ENCODE results near the gene ABR. TPM values are rescaled to one million over a fixed set of nuclear protein-coding genes. Genes with fewer than 3 reads are reported as not detected.
A peak's percentile ranks its signal among the peaks of the same experiment; 100 is the strongest.

The ABR gene
- total RNA-seq, 1 donor from 2014 or later, result 110 TPM

DNA sequence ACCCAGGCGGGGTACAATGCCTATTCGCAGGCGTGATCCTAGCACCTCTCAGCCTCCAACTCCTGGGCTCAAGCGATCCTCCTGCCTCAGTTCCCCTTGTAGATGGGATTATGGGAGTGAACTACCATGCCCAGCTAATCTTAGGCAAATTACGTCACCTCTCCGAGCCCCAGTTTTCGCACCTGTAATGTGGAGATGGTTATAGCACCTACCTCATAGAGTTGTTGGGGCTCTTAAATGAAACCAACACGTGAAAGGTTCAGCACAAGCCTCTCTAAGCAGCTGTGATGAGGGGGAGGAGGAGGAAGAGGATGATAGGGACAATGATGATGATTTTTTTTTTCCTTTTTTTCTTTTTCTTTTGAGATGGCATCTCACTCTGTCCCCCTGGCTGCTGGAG lies 59.9 kb downstream of the ABR start:
- Mint-ChIP-seq H3K4me1 (ENCODE audit: unreplicated experiment) (peaks cover 27% of the 10 kb centered on the region), H3K4me3 (ENCODE audit: unreplicated experiment) (no peak overlapping the region), H3K27ac (ENCODE audit: unreplicated experiment) (no peak overlapping the region), H3K27me3 (ENCODE audit: unreplicated experiment) (no peaks in the 10 kb centered on the region), H3K36me3 (ENCODE audit: unreplicated experiment) (peaks cover 6% of the 10 kb centered on the region), H3K9me3 (ENCODE audit: unreplicated experiment) (no peaks in the 10 kb centered on the region)
- no peak for DNase-seq (ENCODE audit: extremely low spot score, unreplicated experiment)
- TF ChIP-seq, protein P1, sequence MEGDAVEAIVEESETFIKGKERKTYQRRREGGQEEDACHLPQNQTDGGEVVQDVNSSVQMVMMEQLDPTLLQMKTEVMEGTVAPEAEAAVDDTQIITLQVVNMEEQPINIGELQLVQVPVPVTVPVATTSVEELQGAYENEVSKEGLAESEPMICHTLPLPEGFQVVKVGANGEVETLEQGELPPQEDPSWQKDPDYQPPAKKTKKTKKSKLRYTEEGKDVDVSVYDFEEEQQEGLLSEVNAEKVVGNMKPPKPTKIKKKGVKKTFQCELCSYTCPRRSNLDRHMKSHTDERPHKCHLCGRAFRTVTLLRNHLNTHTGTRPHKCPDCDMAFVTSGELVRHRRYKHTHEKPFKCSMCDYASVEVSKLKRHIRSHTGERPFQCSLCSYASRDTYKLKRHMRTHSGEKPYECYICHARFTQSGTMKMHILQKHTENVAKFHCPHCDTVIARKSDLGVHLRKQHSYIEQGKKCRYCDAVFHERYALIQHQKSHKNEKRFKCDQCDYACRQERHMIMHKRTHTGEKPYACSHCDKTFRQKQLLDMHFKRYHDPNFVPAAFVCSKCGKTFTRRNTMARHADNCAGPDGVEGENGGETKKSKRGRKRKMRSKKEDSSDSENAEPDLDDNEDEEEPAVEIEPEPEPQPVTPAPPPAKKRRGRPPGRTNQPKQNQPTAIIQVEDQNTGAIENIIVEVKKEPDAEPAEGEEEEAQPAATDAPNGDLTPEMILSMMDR (IDR thresholded peaks at IDR 0.05), result no peak

DNA sequence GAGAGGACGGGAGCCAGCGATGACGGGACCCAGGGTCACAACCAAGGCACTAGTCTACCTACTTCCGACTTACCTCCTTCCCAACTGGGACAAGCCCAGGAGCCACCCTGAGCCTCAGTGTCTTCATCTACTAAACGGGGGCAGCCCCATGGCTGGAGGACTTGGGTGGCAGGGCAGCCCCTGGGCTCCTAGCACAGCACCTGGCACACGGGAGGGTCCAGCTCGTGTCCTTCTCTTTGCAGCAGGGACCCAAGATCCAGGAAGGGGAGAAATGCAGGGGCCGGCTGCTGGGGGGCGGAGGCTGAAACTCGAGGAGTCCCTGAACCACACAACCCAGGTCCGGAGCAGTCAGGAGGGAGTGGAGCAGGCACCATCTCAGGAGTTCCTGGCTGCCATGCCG lies 63.2 kb downstream of the ABR start:
- DNase-seq (ENCODE audit: extremely low spot score, unreplicated experiment), result no peak
- Mint-ChIP-seq H3K27me3 (ENCODE audit: unreplicated experiment) (no peaks in the 10 kb centered on the region), H3K9me3 (ENCODE audit: unreplicated experiment) (no peaks in the 10 kb centered on the region), H3K27ac (ENCODE audit: unreplicated experiment) (peak overlapping the region; percentile 93), H3K36me3 (ENCODE audit: unreplicated experiment) (no peaks in the 10 kb centered on the region), H3K4me3 (ENCODE audit: unreplicated experiment) (no peak overlapping the region), H3K4me1 (ENCODE audit: unreplicated experiment) (peaks cover 29% of the 10 kb centered on the region)
- TF ChIP-seq, protein P1 (IDR thresholded peaks at IDR 0.05), result no peak

DNA sequence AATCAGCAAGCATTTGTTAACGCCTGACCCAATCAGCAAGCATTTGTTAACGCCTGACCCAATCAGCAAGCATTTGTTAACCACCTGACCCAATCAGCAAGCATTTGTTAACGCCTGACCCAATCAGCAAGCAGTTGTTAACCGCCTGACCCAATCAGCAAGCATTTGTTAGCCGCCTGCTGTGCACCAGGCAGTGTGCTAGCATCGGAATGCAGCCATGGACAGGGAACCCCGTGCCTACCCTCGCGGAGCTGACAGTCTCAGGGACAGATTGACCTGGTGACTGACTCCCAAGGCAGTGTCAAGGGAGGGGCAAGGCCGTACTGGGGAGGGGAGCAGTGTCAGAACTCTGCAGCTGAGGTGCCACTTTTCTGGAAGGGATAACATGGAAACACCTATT lies 66.9 kb downstream of the ABR start:
- DNase-seq (ENCODE audit: extremely low spot score, unreplicated experiment), result no peak
- Mint-ChIP-seq H3K36me3 (ENCODE audit: unreplicated experiment) (no peaks in the 10 kb centered on the region), H3K27ac (ENCODE audit: unreplicated experiment) (no peak overlapping the region), H3K4me1 (ENCODE audit: unreplicated experiment) (peaks cover 49% of the 10 kb centered on the region), H3K27me3 (ENCODE audit: unreplicated experiment) (no peaks in the 10 kb centered on the region), H3K9me3 (ENCODE audit: unreplicated experiment) (no peaks in the 10 kb centered on the region), H3K4me3 (ENCODE audit: unreplicated experiment) (no peak overlapping the region)
- TF ChIP-seq, protein P1 (IDR thresholded peaks at IDR 0.05), result no peak

DNA sequence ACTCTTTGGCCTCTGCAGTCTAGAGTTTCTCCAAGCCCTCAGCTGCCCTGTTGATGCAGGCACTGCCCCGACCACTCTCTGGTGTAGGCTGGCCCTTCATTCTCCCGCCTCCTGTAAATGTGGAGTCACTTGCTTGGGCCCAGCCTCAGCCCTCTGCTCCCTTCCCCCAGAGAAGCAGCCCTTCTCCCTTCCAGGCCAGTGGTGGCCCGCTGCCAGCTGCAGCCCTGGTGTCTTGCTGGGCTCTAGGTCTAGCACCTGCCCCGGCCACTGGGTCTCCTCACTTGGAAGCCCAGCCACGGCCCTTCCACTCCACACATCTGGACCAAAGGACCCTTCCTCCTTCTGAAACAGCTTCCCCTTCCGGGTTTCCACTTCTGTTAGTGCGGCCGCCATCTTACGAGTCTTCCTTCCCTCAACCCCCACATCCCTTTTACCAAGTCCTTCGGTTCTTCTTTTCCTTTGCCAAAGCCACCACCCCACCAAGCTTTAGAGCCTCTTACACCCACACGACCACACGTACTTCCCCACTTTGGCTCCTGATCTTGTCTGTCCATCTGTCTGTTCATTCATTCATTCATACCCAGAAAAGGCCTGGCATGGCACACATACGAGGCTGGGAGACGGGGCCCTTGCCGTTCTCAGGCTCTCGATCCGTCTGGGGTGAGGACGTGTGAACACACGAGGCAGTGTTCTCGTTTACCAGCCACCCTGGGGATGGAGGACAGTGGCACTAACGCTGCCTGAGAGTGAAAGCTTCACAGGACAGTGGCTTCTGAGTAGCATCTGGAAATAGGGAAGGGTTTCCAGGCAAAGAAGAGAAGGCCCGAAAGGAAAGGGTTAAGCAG lies 68.0 kb downstream of the ABR start:
- no peak for DNase-seq (ENCODE audit: extremely low spot score, unreplicated experiment)
- no peaks in the 10 kb centered on the region for H3K9me3 Mint-ChIP-seq (ENCODE audit: unreplicated experiment)
- H3K27ac Mint-ChIP-seq (ENCODE audit: unreplicated experiment), result peak overlapping the region; percentile 99
- H3K4me1 Mint-ChIP-seq (ENCODE audit: unreplicated experiment), result peaks cover 60% of the 10 kb centered on the region
- TF ChIP-seq, protein P1 (IDR thresholded peaks at IDR 0.05), result no peak
- no peaks in the 10 kb centered on the region for H3K36me3 Mint-ChIP-seq (ENCODE audit: unreplicated experiment)
- peak overlapping the region; percentile 59 for H3K4me3 Mint-ChIP-seq (ENCODE audit: unreplicated experiment)
- H3K27me3 Mint-ChIP-seq (ENCODE audit: unreplicated experiment), result no peaks in the 10 kb centered on the region

DNA sequence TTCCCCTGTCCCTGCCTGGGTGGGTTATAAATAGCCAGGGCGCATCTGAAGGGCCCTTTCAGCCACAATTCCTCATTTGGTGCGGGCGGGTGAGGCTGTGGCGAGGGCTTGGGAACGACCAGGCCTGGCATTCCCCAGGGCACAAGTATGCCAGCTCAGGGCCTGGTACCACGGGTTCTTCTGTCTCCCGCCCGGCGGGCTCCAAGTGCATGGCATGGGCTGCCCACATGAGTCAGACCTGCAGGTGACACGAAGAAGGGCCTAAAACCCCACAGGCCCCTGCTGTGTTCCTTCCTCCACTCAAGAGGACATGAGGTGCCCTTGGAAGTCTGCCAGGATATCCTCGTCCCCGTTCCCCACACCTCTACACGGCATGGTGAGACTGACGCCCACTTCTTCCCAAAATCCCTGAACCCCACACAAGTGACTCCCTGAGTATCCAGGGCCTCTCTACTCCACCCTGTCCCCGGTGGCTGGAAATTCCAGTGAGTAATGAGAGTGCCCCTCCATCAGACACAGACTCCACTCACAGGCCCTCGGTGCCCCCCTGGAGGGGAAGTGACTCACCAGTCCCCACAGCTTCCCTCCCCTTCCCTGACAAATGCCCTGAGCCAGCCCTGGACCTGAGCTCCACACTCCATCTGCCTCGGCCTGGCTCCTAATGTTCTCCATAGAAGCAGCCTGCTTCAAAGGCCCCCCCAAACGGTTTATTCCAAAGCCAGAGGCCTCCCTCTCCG lies 68.8 kb downstream of the ABR start:
- peaks cover 61% of the 10 kb centered on the region for H3K4me1 Mint-ChIP-seq (ENCODE audit: unreplicated experiment)
- H3K27me3 Mint-ChIP-seq (ENCODE audit: unreplicated experiment), result no peaks in the 10 kb centered on the region
- DNase-seq (ENCODE audit: extremely low spot score, unreplicated experiment), result peak; percentile 96
- H3K9me3 Mint-ChIP-seq (ENCODE audit: unreplicated experiment), result no peaks in the 10 kb centered on the region
- H3K27ac Mint-ChIP-seq (ENCODE audit: unreplicated experiment), result peak overlapping the region; percentile 99
- H3K4me3 Mint-ChIP-seq (ENCODE audit: unreplicated experiment), result peak overlapping the region; percentile 59
- TF ChIP-seq, protein P1 (IDR thresholded peaks at IDR 0.05), result no peak
- no peaks in the 10 kb centered on the region for H3K36me3 Mint-ChIP-seq (ENCODE audit: unreplicated experiment)

All from osteocyte (in vitro differentiated cells).